ENCODE measurements around the gene UROC1. TPM values are rescaled to one million over a fixed set of nuclear protein-coding genes. Genes with fewer than 3 reads are reported as not detected.
A peak's percentile ranks its signal among the peaks of the same experiment; 100 is the strongest.

Gene UROC1
- total and polyA plus RNA-seq, 8 donors: 0.09 TPM; not detected in 7

DNA sequence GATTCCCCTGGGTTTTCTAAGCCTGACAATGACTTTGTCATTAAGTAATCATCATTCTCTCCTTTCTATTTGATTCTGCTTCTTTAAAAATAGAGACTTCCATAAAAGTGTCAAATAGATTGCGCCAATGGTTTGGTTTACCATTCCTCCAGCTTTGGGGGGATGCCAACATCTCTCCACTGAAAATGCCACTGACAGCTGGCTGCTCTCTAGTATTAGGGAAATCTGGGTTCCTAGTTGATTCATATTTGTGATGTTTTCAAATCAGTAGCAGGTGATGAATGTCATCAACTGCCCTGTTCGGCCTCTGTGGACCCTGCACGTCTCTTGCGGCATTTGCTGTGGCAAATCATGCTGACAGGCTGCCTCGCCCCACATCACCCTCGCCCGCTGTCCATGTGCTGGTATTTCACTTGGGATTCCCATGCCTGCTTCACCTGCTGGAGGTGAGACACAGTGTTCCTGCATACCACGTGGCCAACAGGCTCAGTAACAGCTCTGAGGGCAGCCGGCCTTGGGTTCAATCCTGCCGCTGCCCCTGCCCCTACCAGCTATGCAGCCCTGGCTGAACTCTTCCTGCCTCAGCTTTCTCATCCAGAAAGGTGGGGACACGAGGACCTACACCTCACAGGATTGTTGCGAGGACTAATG lies 70.0 kb downstream of the UROC1 start:
- Histone ChIP-seq H3K4me1 (peaks cover 0 to 20% (median 0%) of the 10 kb centered on the region in 3 donors), H3K27ac (no peak overlapping the region), H3K27me3 (no peaks in the 10 kb centered on the region), H3K9me3 (no peaks in the 10 kb centered on the region), H3K36me3 (peaks cover 0 to 18% (median 8%) of the 10 kb centered on the region in 3 donors), H3K4me3 (no peak overlapping the region)
- no peak for ATAC-seq
- DNase-seq: peak in 2 of 6 donors; percentile 15 to 17
- WGBS, 2 donors: 69 to 75% methylated on average over 12 of the region's 12 CpGs
- intact Hi-C loops (cut with DNase I): no loop called here
- TF ChIP-seq, protein P1, sequence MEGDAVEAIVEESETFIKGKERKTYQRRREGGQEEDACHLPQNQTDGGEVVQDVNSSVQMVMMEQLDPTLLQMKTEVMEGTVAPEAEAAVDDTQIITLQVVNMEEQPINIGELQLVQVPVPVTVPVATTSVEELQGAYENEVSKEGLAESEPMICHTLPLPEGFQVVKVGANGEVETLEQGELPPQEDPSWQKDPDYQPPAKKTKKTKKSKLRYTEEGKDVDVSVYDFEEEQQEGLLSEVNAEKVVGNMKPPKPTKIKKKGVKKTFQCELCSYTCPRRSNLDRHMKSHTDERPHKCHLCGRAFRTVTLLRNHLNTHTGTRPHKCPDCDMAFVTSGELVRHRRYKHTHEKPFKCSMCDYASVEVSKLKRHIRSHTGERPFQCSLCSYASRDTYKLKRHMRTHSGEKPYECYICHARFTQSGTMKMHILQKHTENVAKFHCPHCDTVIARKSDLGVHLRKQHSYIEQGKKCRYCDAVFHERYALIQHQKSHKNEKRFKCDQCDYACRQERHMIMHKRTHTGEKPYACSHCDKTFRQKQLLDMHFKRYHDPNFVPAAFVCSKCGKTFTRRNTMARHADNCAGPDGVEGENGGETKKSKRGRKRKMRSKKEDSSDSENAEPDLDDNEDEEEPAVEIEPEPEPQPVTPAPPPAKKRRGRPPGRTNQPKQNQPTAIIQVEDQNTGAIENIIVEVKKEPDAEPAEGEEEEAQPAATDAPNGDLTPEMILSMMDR (IDR thresholded peaks at IDR 0.05): no peak
- FAIRE-seq: no peak

DNA sequence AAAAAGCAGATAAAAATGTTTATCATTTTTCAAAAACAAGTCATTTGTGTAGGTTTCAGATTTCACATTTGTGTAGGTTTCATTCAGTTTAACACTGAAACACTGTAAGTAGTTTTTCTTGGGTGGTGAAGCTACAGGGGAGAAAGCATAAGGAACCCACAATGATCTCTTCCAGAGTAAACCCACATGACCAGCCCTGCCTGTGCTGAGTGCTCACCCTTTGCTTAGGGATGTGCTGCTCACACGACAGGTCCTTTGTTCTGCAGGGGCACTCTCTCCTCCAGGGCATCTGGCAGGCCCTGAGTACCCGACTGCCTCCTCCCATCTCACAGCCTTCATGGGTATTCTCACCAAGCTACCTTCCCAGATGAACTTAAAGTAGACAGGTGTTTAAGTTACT lies 70.8 kb downstream of the UROC1 start:
- no peak for ATAC-seq
- intact Hi-C loops (cut with DNase I): no loop called here

DNA sequence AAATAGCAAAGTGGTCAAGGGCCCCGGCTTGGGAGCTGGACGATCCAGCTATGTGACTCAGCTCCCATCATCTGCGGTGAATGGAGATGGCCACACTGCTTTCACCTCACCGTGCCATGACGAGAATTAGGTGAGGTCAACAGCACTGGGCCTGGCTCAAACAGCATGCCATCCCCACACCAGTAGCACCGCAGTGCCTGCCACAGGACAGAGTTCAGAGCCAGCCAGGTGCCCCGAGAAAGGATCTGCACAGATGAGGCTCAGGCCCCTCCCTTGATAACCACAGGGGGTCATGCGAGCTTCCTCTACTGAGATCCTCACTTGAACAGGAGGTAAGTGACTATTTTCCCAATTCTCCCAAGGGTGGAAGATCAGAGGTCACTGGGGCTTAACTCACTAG lies 71.3 kb downstream of the UROC1 start:
- WGBS, 2 donors: 95 to 97% methylated on average over 8 of the region's 8 CpGs
- H3K4me3 ChIP-seq: no peak overlapping the region
- H3K9me3 ChIP-seq: no peaks in the 10 kb centered on the region
- H3K27me3 ChIP-seq: no peaks in the 10 kb centered on the region
- no peak for ATAC-seq
- no peak for FAIRE-seq
- peaks cover 0 to 22% (median 0%) of the 10 kb centered on the region in 3 donors for H3K36me3 ChIP-seq
- H3K27ac ChIP-seq: no peak overlapping the region
- TF ChIP-seq, protein P1 (IDR thresholded peaks at IDR 0.05): no peak
- DNase-seq: peak in 2 of 6 donors; percentile 6 to 7
- intact Hi-C loops (cut with DNase I): no loop called here
- H3K4me1 ChIP-seq: peaks cover 0 to 20% (median 0%) of the 10 kb centered on the region in 3 donors

More for the DNA sequence above, 70.8 kb downstream of the UROC1 start:
- no peak overlapping the region for H3K27ac ChIP-seq
- peaks cover 0 to 20% (median 0%) of the 10 kb centered on the region in 3 donors for H3K4me1 ChIP-seq
- H3K4me3 ChIP-seq: no peak overlapping the region
- DNase-seq (peak in 1 of 6 donors; percentile 4), FAIRE-seq (no peak)
- no peaks in the 10 kb centered on the region for H3K9me3 ChIP-seq
- peaks cover 0 to 20% (median 4%) of the 10 kb centered on the region in 3 donors for H3K36me3 ChIP-seq
- WGBS, 2 donors: 91 to 94% methylated on average over 2 of the region's 2 CpGs
- TF ChIP-seq, protein P1 (IDR thresholded peaks at IDR 0.05): no peak
- H3K27me3 ChIP-seq: no peaks in the 10 kb centered on the region

DNA sequence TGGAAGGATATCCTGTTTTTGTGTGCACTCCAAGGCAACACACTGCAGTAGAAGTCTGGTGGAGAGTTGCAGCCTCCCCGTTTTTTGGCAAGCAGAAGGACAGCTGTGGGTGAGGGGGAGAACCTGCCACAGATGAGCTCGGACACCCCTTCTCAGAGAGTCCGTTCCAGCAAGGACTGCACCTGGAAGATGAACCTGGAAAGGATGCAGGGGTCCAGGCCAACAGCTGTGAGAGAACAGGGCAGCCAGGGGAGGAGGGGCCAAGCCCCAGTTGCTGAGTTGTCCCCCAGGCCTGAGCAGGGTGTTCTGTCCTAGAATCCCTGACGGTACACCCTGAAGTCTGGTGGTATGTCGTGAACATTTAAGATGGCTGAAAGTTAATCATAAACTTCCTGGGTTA lies 72.1 kb downstream of the UROC1 start:
- H3K36me3 ChIP-seq: peaks cover 0 to 19% (median 0%) of the 10 kb centered on the region in 3 donors
- FAIRE-seq (no peak), DNase-seq (peak in 2 of 6 donors; percentile 6 to 8), ATAC-seq (no peak)
- H3K27me3 ChIP-seq: no peaks in the 10 kb centered on the region
- intact Hi-C loops (cut with DNase I): no loop called here
- WGBS, 2 donors: 48 to 59% methylated on average over 5 of the region's 5 CpGs
- H3K4me3 ChIP-seq: no peak overlapping the region
- H3K27ac ChIP-seq: no peak overlapping the region
- TF ChIP-seq, protein P1 (IDR thresholded peaks at IDR 0.05): no peak
- peaks cover 0 to 17% (median 0%) of the 10 kb centered on the region in 3 donors for H3K4me1 ChIP-seq
- no peaks in the 10 kb centered on the region for H3K9me3 ChIP-seq

DNA sequence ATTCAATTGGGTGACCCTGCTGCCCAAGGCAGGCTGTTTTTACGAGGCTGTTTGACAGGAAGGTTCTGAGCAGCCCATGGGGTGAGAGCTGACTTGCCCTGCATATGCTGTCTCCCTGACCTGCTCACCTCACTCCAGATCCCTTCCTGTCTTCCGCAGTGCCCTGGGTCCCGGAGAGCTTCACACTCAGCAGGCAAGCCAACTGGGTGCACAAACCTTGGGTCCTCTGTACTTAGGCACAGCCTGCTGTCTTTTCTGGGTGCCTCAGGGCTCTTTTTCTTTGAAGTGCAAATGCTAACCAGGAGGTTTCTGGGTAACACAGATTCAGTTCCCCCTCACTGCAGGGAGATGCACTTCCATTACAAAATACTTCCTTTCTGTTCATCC lies 74.7 kb downstream of the UROC1 start:
- ATAC-seq (no peak), FAIRE-seq (no peak), DNase-seq (peak in 1 of 6 donors; percentile 6)
- intact Hi-C loops (cut with DNase I): no loop called here
- 92 to 93% methylated on average over 3 of the region's 3 CpGs for WGBS, 2 donors
- Histone ChIP-seq H3K36me3 (peaks cover 0 to 35% (median 4%) of the 10 kb centered on the region in 3 donors), H3K27ac (no peak overlapping the region), H3K9me3 (no peaks in the 10 kb centered on the region), H3K27me3 (no peaks in the 10 kb centered on the region), H3K4me1 (peaks cover 0 to 4% (median 0%) of the 10 kb centered on the region in 3 donors), H3K4me3 (no peak overlapping the region)
- TF ChIP-seq, protein P1 (IDR thresholded peaks at IDR 0.05): no peak
